Heart right ventricle (tissue), 16 donors: ENCODE measurements around the gene NELL1. TPM values are rescaled to one million over a fixed set of nuclear protein-coding genes. Genes with fewer than 3 reads are reported as not detected.

Source experiments
- ATAC-seq, 8 donors: fragments of 200-7000 bp; cut with Tn5 transposase; one replicate each; pipeline ENCODE4 v1.9.1; 2020; ENCODE audit warnings: mild to moderate bottlenecking in 8 of 8, moderate library complexity in 8 of 8, moderate number of reproducible peaks in 1 of 8
- DNase-seq, 2 donors: peaks; one replicate each; pipeline ENCODE4 v3.0.0-alpha.2; 2020
- H3K27ac ChIP-seq, 10 donors: fragments of 200-600 bp; sonication (generic) in 2 of 10; one replicate each; pipeline versions ENCODE4 v1.5.0 to v1.8.0; 2020 to 2022; ENCODE audit warnings: mild to moderate bottlenecking in 3 of 10
- H3K27me3 ChIP-seq, 7 donors: fragments of 200-600 bp; one replicate each; pipeline ENCODE4 v1.8.0; 2021 to 2022; ENCODE audit warnings: mild to moderate bottlenecking in 2 of 7
- H3K36me3 ChIP-seq, 9 donors: fragments of 200-600 bp; sonication (generic) in 1 of 9; one replicate each; pipeline versions ENCODE4 v1.5.0 to v1.8.0; 2020 to 2022; ENCODE audit warnings: mild to moderate bottlenecking in 2 of 9
- H3K4me1 ChIP-seq, 9 donors: fragments of 200-600 bp; sonication (generic) in 1 of 9; one replicate each; pipeline versions ENCODE4 v1.5.0 to v1.8.0; 2020 to 2022; ENCODE audit warnings: mild to moderate bottlenecking in 4 of 9
- H3K4me3 ChIP-seq, 10 donors: fragments of 200-600 bp; sonication (generic) in 2 of 10; one replicate each; pipeline versions ENCODE4 v1.5.0 to v1.8.0; 2020 to 2022; ENCODE audit warnings: mild to moderate bottlenecking in 7 of 10, moderate library complexity in 2 of 10
- H3K9me3 ChIP-seq, 11 donors: fragments of 200-600 bp in 10 of 11; sonication (generic) in 2 of 11; one replicate each; pipeline versions ENCODE4 v1.5.0 to v1.8.0; 2013 to 2022; ENCODE audit warnings: mild to moderate bottlenecking in 2 of 11, control low read depth in 1 of 11, moderate library complexity in 1 of 11
- CTCF ChIP-seq, 9 donors: fragments of 200-600 bp; sonication (generic) in 2 of 9; IDR thresholded peaks; one replicate each; pipeline versions ENCODE4 v1.5.0 to v1.8.0; 2021 to 2022; ENCODE audit warnings: antibody characterized with exemption in 9 of 9, mild to moderate bottlenecking in 5 of 9, moderate library complexity in 1 of 9
- WGBS, 2 donors: extraction: QIAGEN DNeasy Blood & Tissue Kit; methylation state at CpG; one replicate each; pipeline ENCODE4 v1.1.7; 2013; ENCODE audit warnings: inconsistent platforms in 1 of 2; 5-methylcytosine and 5-hydroxymethylcytosine counted together
- intact Hi-C, 10 donors: fragments of 100-400 bp; cut with DNase I; formaldehyde crosslinking; loops; one replicate each; pipeline versions ENCODE4 v1.11.1 to v1.14.2; 2022
- polyA plus RNA-seq, 2 donors: library from polyadenylated mRNA; stranded (reverse); fragments of 200-250 nt; gene quantifications; one replicate each; pipeline ENCODE4 v1.2.3, GENCODE V29; 2013
- total RNA-seq, 10 donors: library from RNA; stranded (reverse); fragmentation: NEBNext Ultra II Directional in 3 of 10; extraction: Animal tissue kit (Norgen Biotek cat#: 25700) in 3 of 10; gene quantifications; one replicate each; pipeline versions ENCODE4 v1.2.1 to v1.2.4, GENCODE V29; 2021 to 2023
- donor health status: Arrhythmogenic right ventricular cardiomyopathy.
- donor health status: ischemic (EF 13 %, LVEDD 7.1; RV severe dilation, severe dysfunction).
- donor health status: healthy with polysubstance abuse.
- donor health status: DM: no; HTN: yes; CAD: no.
- donor health status: DM: no; HTN: no; CAD: no.
- donor health status: ischemic (EF 25% LVEDD 6.9; RV normal size, moderate dysfunction).
- donor health status: ischemic (EF 25% LVEDD 5.7; RV mildly dilated, moderate dysfunction).
- donor health status: healthy.
- donor health status: DM: yes; HTN: yes; CAD: no.
- donor health status: Ischemic cardiomyopathy.
- donor health status: ischemic (EF 35%, LVEDD 5.7; RV mildly dilated, moderate dysfunction).
- donor health status: nonischemic (EF 11% LVEDD 7.7; RV severe dilation, severe dysfunction).
- donor health status: DM: yes; HTN: yes; CAD: no.
- donor health status: PGD.
- donor health status: ischemic (EF 29% LVEDD 5.4; RV normal size, mild dysfunction).
- donor health status: nonischemic (EF 23%, LVEDD 6.1; RV moderate dilation, normal function).

The NELL1 gene
- total and polyA plus RNA-seq, 12 donors: not detected

DNA sequence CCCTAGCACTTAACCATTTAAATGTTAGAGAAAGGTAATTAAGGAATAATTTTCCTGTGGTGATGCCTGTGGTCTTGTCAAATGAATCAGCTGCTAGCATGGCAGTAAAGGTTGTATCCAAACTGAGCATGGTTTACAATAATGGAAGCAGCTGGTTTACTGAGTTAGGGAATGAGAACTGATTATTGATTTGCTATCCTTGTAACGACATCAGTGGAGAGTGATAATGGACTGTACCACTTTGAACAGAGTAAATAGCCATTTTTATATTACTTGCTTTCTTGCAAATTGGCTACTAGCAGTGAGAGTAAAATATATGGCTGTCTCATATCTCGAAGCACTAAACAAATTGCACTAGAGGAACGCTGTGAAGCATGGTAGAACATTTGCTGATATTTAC lies 934.5 kb downstream of the NELL1 start:
- WGBS, 2 donors: 60 to 78% methylated on average over 3 of the region's 3 CpGs
- no peaks in the 10 kb centered on the region for H3K36me3 ChIP-seq
- intact Hi-C loops: no loop called here
- TF ChIP-seq CTCF (IDR thresholded peaks at IDR 0.05): no peak
- ATAC-seq (no peak), DNase-seq (no peak)
- H3K4me3 ChIP-seq: no peak overlapping the region
- no peak overlapping the region for H3K27ac ChIP-seq
- no peaks in the 10 kb centered on the region for H3K27me3 ChIP-seq
- peaks cover 0 to 5% (median 0%) of the 10 kb centered on the region in 9 donors for H3K4me1 ChIP-seq
- no peaks in the 10 kb centered on the region for H3K9me3 ChIP-seq

DNA sequence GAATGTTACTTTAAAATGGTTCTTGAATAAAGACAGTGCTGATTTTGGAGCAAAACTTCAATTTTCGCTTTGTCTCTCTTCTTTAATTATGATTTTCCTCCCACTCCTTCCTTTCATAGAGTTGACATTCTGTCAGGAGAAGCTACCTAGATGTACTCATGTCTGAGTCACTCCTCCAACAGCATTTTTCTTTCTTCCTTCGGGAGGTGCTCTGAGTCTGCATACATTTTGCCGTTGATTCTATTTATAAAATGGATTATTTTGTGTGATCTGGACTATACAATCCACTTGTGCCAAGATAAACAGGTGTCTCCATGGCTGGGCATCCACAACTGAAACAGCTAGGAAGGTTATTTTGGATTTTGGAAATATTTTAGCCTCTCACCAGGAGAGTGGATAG lies 935.2 kb downstream of the NELL1 start:
- no peak for ATAC-seq
- H3K36me3 ChIP-seq: no peaks in the 10 kb centered on the region
- WGBS, 2 donors: 60 to 61% methylated on average over 3 of the region's 3 CpGs
- DNase-seq: no peak
- no peaks in the 10 kb centered on the region for H3K27me3 ChIP-seq
- H3K27ac ChIP-seq: no peak overlapping the region
- H3K9me3 ChIP-seq: no peaks in the 10 kb centered on the region
- intact Hi-C loops: no loop called here
- H3K4me3 ChIP-seq: no peak overlapping the region
- no peak for TF ChIP-seq CTCF (IDR thresholded peaks at IDR 0.05)
- H3K4me1 ChIP-seq: peaks cover 0 to 5% (median 0%) of the 10 kb centered on the region in 9 donors

GRCh38 chr11:21612326-21612725 lies 942.9 kb downstream of the NELL1 start:
- TF ChIP-seq CTCF (IDR thresholded peaks at IDR 0.05): no peak
- DNase-seq (no peak), ATAC-seq (no peak)
- H3K27me3 ChIP-seq: no peaks in the 10 kb centered on the region
- H3K4me3 ChIP-seq: no peak overlapping the region
- H3K9me3 ChIP-seq: no peaks in the 10 kb centered on the region
- no peaks in the 10 kb centered on the region for H3K36me3 ChIP-seq
- intact Hi-C loops: no loop called here
- H3K4me1 ChIP-seq: no peaks in the 10 kb centered on the region
- WGBS, 2 donors: 44 to 49% methylated on average over 3 of the region's 3 CpGs
- H3K27ac ChIP-seq: no peak overlapping the region

DNA sequence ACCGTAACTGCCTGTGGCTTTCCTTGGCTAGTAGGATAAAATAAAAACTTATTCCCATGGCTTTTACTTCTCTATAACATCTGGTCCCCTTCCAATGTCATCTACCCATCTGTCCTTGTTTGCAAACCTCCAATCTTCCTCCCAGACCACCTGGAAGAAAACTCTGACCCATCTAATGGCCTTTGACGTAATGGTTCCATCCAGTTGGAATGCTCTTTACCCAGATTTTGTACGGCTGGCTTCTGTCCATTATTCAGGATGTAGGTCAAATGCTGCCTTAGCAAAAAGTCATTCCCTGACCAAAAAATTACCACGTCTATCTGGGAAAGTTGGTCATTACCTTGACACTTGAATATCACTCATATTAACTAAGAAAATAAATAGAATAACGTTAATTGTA lies 945.6 kb downstream of the NELL1 start:
- no peak for ATAC-seq

More for the DNA sequence above, 945.6 kb downstream of the NELL1 start:
- no peaks in the 10 kb centered on the region for H3K27me3 ChIP-seq
- no peaks in the 10 kb centered on the region for H3K9me3 ChIP-seq
- 69 to 75% methylated on average over 5 of the region's 5 CpGs for WGBS, 2 donors
- intact Hi-C loops: no loop called here
- DNase-seq: no peak
- no peak overlapping the region for H3K4me3 ChIP-seq
- no peak overlapping the region for H3K27ac ChIP-seq
- H3K36me3 ChIP-seq: no peaks in the 10 kb centered on the region
- no peaks in the 10 kb centered on the region for H3K4me1 ChIP-seq
- no peak for TF ChIP-seq CTCF (IDR thresholded peaks at IDR 0.05)
